Measurements from ENCODE around the gene SRGAP1.

The SRGAP1 gene

DNA sequence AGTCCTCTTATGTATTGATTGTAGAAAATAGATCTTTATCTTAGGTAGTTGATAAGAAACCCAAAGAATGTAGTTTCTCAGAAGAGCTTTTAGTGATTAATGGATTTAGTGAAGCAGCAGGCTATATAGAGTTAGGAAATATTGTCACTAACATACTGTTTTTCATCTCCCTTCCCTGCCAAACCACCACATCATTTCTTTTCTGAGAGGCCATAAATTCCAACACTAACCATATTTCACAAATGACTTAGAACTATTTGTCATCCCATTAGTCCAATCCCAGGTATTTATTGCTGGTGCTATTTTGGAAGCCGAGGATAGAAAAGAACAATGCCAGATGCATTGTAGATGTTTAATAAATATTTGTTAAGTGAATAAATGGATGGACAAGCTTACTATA, 191.9 kb downstream of the SRGAP1 start:
- Histone ChIP-seq H3K4me2 (ENCODE audit: insufficient read depth, low read length) (no peak overlapping the region), H2AFZ (ENCODE audit: low read depth, low read length) (no peak overlapping the region), H3K79me2 (ENCODE audit: insufficient read depth, low read length) (no peaks in the 10 kb centered on the region), H3K9me3 (ENCODE audit: insufficient read depth, low read length, severe bottlenecking) (peaks cover 7% of the 10 kb centered on the region), H4K20me1 (ENCODE audit: insufficient read depth, low read length) (no peaks in the 10 kb centered on the region), H3K9ac (ENCODE audit: low read depth, low read length) (no peak overlapping the region), H3K4me1 (ENCODE audit: insufficient read depth, low read length) (no peaks in the 10 kb centered on the region), H3K27me3 (ENCODE audit: insufficient read depth, low read length, poor library complexity) (peaks cover 3% of the 10 kb centered on the region), H3K27ac (ENCODE audit: low read length) (no peak overlapping the region), H3K36me3 (ENCODE audit: insufficient read depth, low read length) (no peaks in the 10 kb centered on the region), H3K4me3 (ENCODE audit: low read depth in 1 of 2, low read length in 2 of 2) (no peak overlapping the region)
- no peak for DNase-seq
- TF ChIP-seq, protein P1, sequence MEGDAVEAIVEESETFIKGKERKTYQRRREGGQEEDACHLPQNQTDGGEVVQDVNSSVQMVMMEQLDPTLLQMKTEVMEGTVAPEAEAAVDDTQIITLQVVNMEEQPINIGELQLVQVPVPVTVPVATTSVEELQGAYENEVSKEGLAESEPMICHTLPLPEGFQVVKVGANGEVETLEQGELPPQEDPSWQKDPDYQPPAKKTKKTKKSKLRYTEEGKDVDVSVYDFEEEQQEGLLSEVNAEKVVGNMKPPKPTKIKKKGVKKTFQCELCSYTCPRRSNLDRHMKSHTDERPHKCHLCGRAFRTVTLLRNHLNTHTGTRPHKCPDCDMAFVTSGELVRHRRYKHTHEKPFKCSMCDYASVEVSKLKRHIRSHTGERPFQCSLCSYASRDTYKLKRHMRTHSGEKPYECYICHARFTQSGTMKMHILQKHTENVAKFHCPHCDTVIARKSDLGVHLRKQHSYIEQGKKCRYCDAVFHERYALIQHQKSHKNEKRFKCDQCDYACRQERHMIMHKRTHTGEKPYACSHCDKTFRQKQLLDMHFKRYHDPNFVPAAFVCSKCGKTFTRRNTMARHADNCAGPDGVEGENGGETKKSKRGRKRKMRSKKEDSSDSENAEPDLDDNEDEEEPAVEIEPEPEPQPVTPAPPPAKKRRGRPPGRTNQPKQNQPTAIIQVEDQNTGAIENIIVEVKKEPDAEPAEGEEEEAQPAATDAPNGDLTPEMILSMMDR (IDR thresholded peaks at IDR 0.05; ENCODE audit: borderline replicate concordance, extremely low read depth, low read length, poor library complexity, severe bottlenecking): no peak
- no peak for TF ChIP-seq EZH2 (IDR thresholded peaks at IDR 0.05; ENCODE audit: borderline replicate concordance, low read depth, low read length, severe bottlenecking)
- ATAC-seq (ENCODE audit: insufficient read depth, low read depth): no peak

DNA sequence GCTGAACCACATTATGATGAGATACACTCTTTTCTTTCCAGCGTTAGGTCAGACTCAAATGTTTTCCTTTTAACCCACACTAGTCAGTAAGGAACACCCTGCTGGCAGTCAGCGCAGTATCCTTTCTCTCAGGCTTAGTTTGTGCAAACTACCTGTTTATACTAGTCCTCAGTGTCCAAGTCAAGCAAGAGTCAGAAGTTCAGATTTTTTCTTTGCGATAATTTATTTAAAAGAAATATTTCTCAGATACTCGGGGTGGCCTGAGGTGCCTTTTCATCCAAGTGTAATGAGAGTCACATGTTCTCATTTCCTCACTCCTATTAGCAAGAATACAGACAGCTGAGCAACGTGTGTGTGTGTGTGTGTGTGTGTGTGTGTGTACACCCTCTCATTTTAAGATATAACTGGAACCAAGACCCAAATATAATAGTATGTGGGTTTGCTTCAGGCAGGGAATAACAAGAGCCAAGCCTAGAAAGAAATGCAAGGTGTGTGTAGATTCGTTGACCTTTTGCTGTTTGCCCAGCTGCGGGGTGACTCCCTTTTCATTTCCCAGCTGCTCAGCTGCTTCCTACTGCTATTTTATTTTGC, 194.9 kb downstream of the SRGAP1 start:
- ATAC-seq (ENCODE audit: insufficient read depth, low read depth) (no peak), DNase-seq (no peak)
- no peak overlapping the region for H3K27ac ChIP-seq (ENCODE audit: low read length)
- H3K79me2 ChIP-seq (ENCODE audit: insufficient read depth, low read length): no peaks in the 10 kb centered on the region
- TF ChIP-seq EZH2 (IDR thresholded peaks at IDR 0.05; ENCODE audit: borderline replicate concordance, low read depth, low read length, severe bottlenecking): no peak
- TF ChIP-seq, protein P1 (IDR thresholded peaks at IDR 0.05; ENCODE audit: borderline replicate concordance, extremely low read depth, low read length, poor library complexity, severe bottlenecking): no peak
- H4K20me1 ChIP-seq (ENCODE audit: insufficient read depth, low read length): no peaks in the 10 kb centered on the region
- no peak overlapping the region for H3K9ac ChIP-seq (ENCODE audit: low read depth, low read length)
- no peaks in the 10 kb centered on the region for H3K4me1 ChIP-seq (ENCODE audit: insufficient read depth, low read length)
- no peak overlapping the region for H3K4me3 ChIP-seq (ENCODE audit: low read depth in 1 of 2, low read length in 2 of 2)
- H3K9me3 ChIP-seq (ENCODE audit: insufficient read depth, low read length, severe bottlenecking): no peaks in the 10 kb centered on the region
- no peak overlapping the region for H2AFZ ChIP-seq (ENCODE audit: low read depth, low read length)
- H3K36me3 ChIP-seq (ENCODE audit: insufficient read depth, low read length): no peaks in the 10 kb centered on the region
- peaks cover 3% of the 10 kb centered on the region for H3K27me3 ChIP-seq (ENCODE audit: insufficient read depth, low read length, poor library complexity)
- no peak overlapping the region for H3K4me2 ChIP-seq (ENCODE audit: insufficient read depth, low read length)

DNA sequence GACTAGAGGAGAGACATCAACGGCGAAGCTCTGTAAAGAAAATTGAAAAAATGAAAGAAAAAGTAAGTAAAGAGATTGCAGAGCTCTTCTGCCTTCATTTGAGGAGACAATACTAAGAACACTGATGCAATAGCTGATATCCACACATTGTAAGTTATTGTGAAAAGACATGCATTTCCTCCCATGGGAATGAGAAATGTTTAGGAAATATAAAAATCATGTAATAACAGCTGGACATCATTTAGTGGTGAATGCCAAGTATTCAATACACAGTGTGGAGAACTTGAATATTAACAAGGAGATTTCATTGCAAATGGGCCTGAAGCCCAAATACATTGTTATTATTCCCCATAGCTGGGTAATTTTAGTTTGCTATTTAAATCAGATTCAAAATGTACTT, 198.4 kb downstream of the SRGAP1 start:
- H3K4me2 ChIP-seq (ENCODE audit: insufficient read depth, low read length): no peak overlapping the region

More for the DNA sequence above, 198.4 kb downstream of the SRGAP1 start:
- TF ChIP-seq, protein P1 (IDR thresholded peaks at IDR 0.05; ENCODE audit: borderline replicate concordance, extremely low read depth, low read length, poor library complexity, severe bottlenecking): no peak
- TF ChIP-seq EZH2 (IDR thresholded peaks at IDR 0.05; ENCODE audit: borderline replicate concordance, low read depth, low read length, severe bottlenecking): no peak
- Histone ChIP-seq H3K4me1 (ENCODE audit: insufficient read depth, low read length) (no peaks in the 10 kb centered on the region), H3K27ac (ENCODE audit: low read length) (no peak overlapping the region), H4K20me1 (ENCODE audit: insufficient read depth, low read length) (no peaks in the 10 kb centered on the region), H3K79me2 (ENCODE audit: insufficient read depth, low read length) (no peaks in the 10 kb centered on the region), H3K4me3 (ENCODE audit: low read depth in 1 of 2, low read length in 2 of 2) (no peak overlapping the region), H3K27me3 (ENCODE audit: insufficient read depth, low read length, poor library complexity) (no peaks in the 10 kb centered on the region), H3K9me3 (ENCODE audit: insufficient read depth, low read length, severe bottlenecking) (no peaks in the 10 kb centered on the region), H3K36me3 (ENCODE audit: insufficient read depth, low read length) (no peaks in the 10 kb centered on the region), H3K9ac (ENCODE audit: low read depth, low read length) (no peak overlapping the region), H2AFZ (ENCODE audit: low read depth, low read length) (no peak overlapping the region)
- DNase-seq: no peak
- no peak for ATAC-seq (ENCODE audit: insufficient read depth, low read depth)

All from DND-41 (cell line).